GM23248 (cell line): Measurements from ENCODE around the gene CALCOCO2.

Experiments
- EZH2 ChIP-seq: fragments of 200-600 bp; sonication (generic); IDR thresholded peaks from 2 replicates; pipeline ENCODE4 v1.6.1; 2018; ENCODE audit warnings: antibody characterized with exemption, mild to moderate bottlenecking; ENCODE audit not compliant: insufficient read depth, poor library complexity, severe bottlenecking
- EZH2phosphoT487 ChIP-seq: fragments of 200-600 bp; sonication (generic); IDR thresholded peaks from 2 replicates; pipeline ENCODE4 v1.6.1; 2018; ENCODE audit warnings: antibody characterized with exemption, moderate library complexity, mild to moderate bottlenecking, low read depth; ENCODE audit not compliant: insufficient read depth

- TF ChIP-seq EZH2 (no peak), EZH2phosphoT487 (no peak)
Measured at GRCh38 chr17:48908047-48908843, 77.4 kb downstream of the CALCOCO2 start, which contains the start of gene UBE2Z.
